Astrocyte (in vitro differentiated cells and primary cell): Measurements from ENCODE around the gene TBC1D10B.

ENCODE experiments used
- CTCF ChIP-seq: IDR thresholded peaks from 2 replicates; pipeline ENCODE4 v1.5.1; 2011; ENCODE audit warnings: low read depth, mild to moderate bottlenecking, inconsistent platforms, low read length, moderate library complexity; ENCODE audit not compliant: insufficient read depth
- EZH2 ChIP-seq: IDR thresholded peaks from 2 replicates; pipeline ENCODE4 v1.6.1; 2012; ENCODE audit warnings: mild to moderate bottlenecking, low read length, inconsistent platforms; ENCODE audit not compliant: insufficient read depth

- no peak for TF ChIP-seq EZH2
- TF ChIP-seq CTCF: no peak
Observed at GRCh38 chr16:30351586-30352419, 18.5 kb downstream of the TBC1D10B start.
